HG02938 (cell line): ENCODE data around the gene TUB.

Experiments
- ATAC-seq: cut with Tn5 transposase; IDR thresholded peaks from one replicate; pipeline ENCODE4 v1.9.1; 2021; ENCODE audit warnings: mild to moderate bottlenecking, moderate library complexity; ENCODE audit not compliant: unreplicated experiment

TUB gene

GRCh38 chr11:8089791-8090510 lies 8.9 kb downstream of the TUB start:
- ATAC-seq, result no peak

- no peak for ATAC-seq
Observed at GRCh38 chr11:8090756-8091155, 9.7 kb downstream of the TUB start.

GRCh38 chr11:8091721-8092120 lies 10.7 kb downstream of the TUB start:
- ATAC-seq, result no peak

GRCh38 chr11:8092587-8093424 lies 11.8 kb downstream of the TUB start:
- peak; percentile 75 for ATAC-seq

GRCh38 chr11:8093931-8094575 lies 13.0 kb downstream of the TUB start:
- no peak for ATAC-seq

- no peak for ATAC-seq
Observed at GRCh38 chr11:8094656-8095055, 13.6 kb downstream of the TUB start.

GRCh38 chr11:8095371-8095770 lies 14.4 kb downstream of the TUB start:
- no peak for ATAC-seq

- no peak for ATAC-seq
Observed at GRCh38 chr11:8095806-8096522, 15.0 kb downstream of the TUB start.

GRCh38 chr11:8096575-8096974 lies 15.6 kb downstream of the TUB start:
- no peak for ATAC-seq

- no peak for ATAC-seq
Observed at GRCh38 chr11:8097062-8097461, 16.1 kb downstream of the TUB start.

- ATAC-seq, result no peak
Observed at GRCh38 chr11:8097468-8097867, 16.5 kb downstream of the TUB start.

- ATAC-seq, result no peak
Observed at GRCh38 chr11:8097926-8098325, 16.9 kb downstream of the TUB start.

- no peak for ATAC-seq
Observed at GRCh38 chr11:8098361-8098760, 17.4 kb downstream of the TUB start.

GRCh38 chr11:8098879-8099278 lies 17.9 kb downstream of the TUB start:
- ATAC-seq, result no peak

- no peak for ATAC-seq
Observed at GRCh38 chr11:8099291-8099899, 18.4 kb downstream of the TUB start.

- ATAC-seq, result no peak
Observed at GRCh38 chr11:8100158-8100557, 19.1 kb downstream of the TUB start.

GRCh38 chr11:8100605-8101004 lies 19.6 kb downstream of the TUB start:
- ATAC-seq, result no peak

GRCh38 chr11:8101421-8101820 lies 20.4 kb downstream of the TUB start:
- no peak for ATAC-seq

GRCh38 chr11:8102296-8102915 lies 21.4 kb downstream of the TUB start:
- no peak for ATAC-seq

- no peak for ATAC-seq
Observed at GRCh38 chr11:8102965-8103364, 22.0 kb downstream of the TUB start.
